ENCODE measurements around the gene GPC6.

GPC6 gene

GRCh38 chr13:93554514-93554913 lies 327.9 kb downstream of the GPC6 start:
- Mint-ChIP-seq H3K4me1 (no peaks in the 10 kb centered on the region), H3K4me3 (no peak overlapping the region), H3K36me3 (ENCODE audit: low read depth) (no peaks in the 10 kb centered on the region), H3K27ac (no peak overlapping the region), H3K27me3 (no peaks in the 10 kb centered on the region), H3K9me3 (no peaks in the 10 kb centered on the region)
- no peak for DNase-seq
- ATAC-seq: no peak

GRCh38 chr13:93558637-93559036 lies 332.0 kb downstream of the GPC6 start:
- no peak for DNase-seq
- Mint-ChIP-seq H3K36me3 (ENCODE audit: low read depth) (no peaks in the 10 kb centered on the region), H3K27ac (no peak overlapping the region), H3K9me3 (no peaks in the 10 kb centered on the region), H3K4me1 (no peaks in the 10 kb centered on the region), H3K27me3 (no peaks in the 10 kb centered on the region), H3K4me3 (no peak overlapping the region)
- ATAC-seq: no peak

GRCh38 chr13:93559718-93560117 lies 333.1 kb downstream of the GPC6 start:
- no peaks in the 10 kb centered on the region for H3K4me1 Mint-ChIP-seq
- H3K4me3 Mint-ChIP-seq: no peak overlapping the region
- H3K9me3 Mint-ChIP-seq: no peaks in the 10 kb centered on the region
- ATAC-seq: no peak
- H3K36me3 Mint-ChIP-seq (ENCODE audit: low read depth): no peaks in the 10 kb centered on the region
- no peak overlapping the region for H3K27ac Mint-ChIP-seq
- H3K27me3 Mint-ChIP-seq: no peaks in the 10 kb centered on the region
- no peak for DNase-seq

GRCh38 chr13:93561576-93562225 lies 335.1 kb downstream of the GPC6 start:
- ATAC-seq: no peak
- H3K27ac Mint-ChIP-seq: no peak overlapping the region
- no peaks in the 10 kb centered on the region for H3K9me3 Mint-ChIP-seq
- H3K36me3 Mint-ChIP-seq (ENCODE audit: low read depth): no peaks in the 10 kb centered on the region
- no peaks in the 10 kb centered on the region for H3K4me1 Mint-ChIP-seq
- no peak for DNase-seq
- no peaks in the 10 kb centered on the region for H3K27me3 Mint-ChIP-seq
- H3K4me3 Mint-ChIP-seq: no peak overlapping the region

GRCh38 chr13:93562676-93563075 lies 336.1 kb downstream of the GPC6 start:
- Mint-ChIP-seq H3K4me3 (no peak overlapping the region), H3K27ac (no peak overlapping the region), H3K36me3 (ENCODE audit: low read depth) (no peaks in the 10 kb centered on the region), H3K4me1 (no peaks in the 10 kb centered on the region), H3K27me3 (no peaks in the 10 kb centered on the region), H3K9me3 (no peaks in the 10 kb centered on the region)
- DNase-seq (no peak), ATAC-seq (no peak)

GRCh38 chr13:93577105-93577504 lies 350.5 kb downstream of the GPC6 start:
- no peak for DNase-seq
- ATAC-seq: no peak

GRCh38 chr13:93589788-93590187 lies 363.2 kb downstream of the GPC6 start:
- H3K9me3 Mint-ChIP-seq: no peaks in the 10 kb centered on the region
- no peaks in the 10 kb centered on the region for H3K4me1 Mint-ChIP-seq
- ATAC-seq (no peak), DNase-seq (no peak)
- H3K27me3 Mint-ChIP-seq: no peaks in the 10 kb centered on the region
- no peak overlapping the region for H3K27ac Mint-ChIP-seq
- H3K36me3 Mint-ChIP-seq (ENCODE audit: low read depth): no peaks in the 10 kb centered on the region
- no peak overlapping the region for H3K4me3 Mint-ChIP-seq

More at GRCh38 chr13:93577105-93577504, 350.5 kb downstream of the GPC6 start:
- H3K4me1 Mint-ChIP-seq: no peaks in the 10 kb centered on the region
- no peaks in the 10 kb centered on the region for H3K36me3 Mint-ChIP-seq (ENCODE audit: low read depth)
- H3K4me3 Mint-ChIP-seq: no peak overlapping the region
- H3K27ac Mint-ChIP-seq: no peak overlapping the region
- H3K9me3 Mint-ChIP-seq: no peaks in the 10 kb centered on the region
- H3K27me3 Mint-ChIP-seq: peaks cover 1% of the 10 kb centered on the region

GRCh38 chr13:93603043-93603442 lies 376.4 kb downstream of the GPC6 start:
- DNase-seq (no peak), ATAC-seq (no peak)
- Mint-ChIP-seq H3K9me3 (no peaks in the 10 kb centered on the region), H3K27me3 (peaks cover 2% of the 10 kb centered on the region), H3K27ac (no peak overlapping the region), H3K4me1 (no peaks in the 10 kb centered on the region), H3K4me3 (no peak overlapping the region), H3K36me3 (ENCODE audit: low read depth) (no peaks in the 10 kb centered on the region)

GRCh38 chr13:93614776-93615175 lies 388.2 kb downstream of the GPC6 start:
- Mint-ChIP-seq H3K9me3 (no peaks in the 10 kb centered on the region), H3K27ac (no peak overlapping the region), H3K4me1 (no peaks in the 10 kb centered on the region), H3K36me3 (ENCODE audit: low read depth) (no peaks in the 10 kb centered on the region), H3K4me3 (no peak overlapping the region), H3K27me3 (no peaks in the 10 kb centered on the region)
- ATAC-seq: no peak
- DNase-seq: no peak

GRCh38 chr13:93620181-93620765 lies 393.7 kb downstream of the GPC6 start:
- ATAC-seq (no peak), DNase-seq (no peak)
- no peaks in the 10 kb centered on the region for H3K9me3 Mint-ChIP-seq
- no peak overlapping the region for H3K4me3 Mint-ChIP-seq
- H3K36me3 Mint-ChIP-seq (ENCODE audit: low read depth): no peaks in the 10 kb centered on the region
- H3K4me1 Mint-ChIP-seq: no peaks in the 10 kb centered on the region
- no peaks in the 10 kb centered on the region for H3K27me3 Mint-ChIP-seq
- H3K27ac Mint-ChIP-seq: no peak overlapping the region

- H3K27me3 Mint-ChIP-seq: no peaks in the 10 kb centered on the region
- no peak overlapping the region for H3K27ac Mint-ChIP-seq
- H3K4me3 Mint-ChIP-seq: no peak overlapping the region
- H3K36me3 Mint-ChIP-seq (ENCODE audit: low read depth): no peaks in the 10 kb centered on the region
- DNase-seq (no peak), ATAC-seq (no peak)
- H3K9me3 Mint-ChIP-seq: no peaks in the 10 kb centered on the region
- H3K4me1 Mint-ChIP-seq: no peaks in the 10 kb centered on the region
Observed at GRCh38 chr13:93621051-93621450, 394.4 kb downstream of the GPC6 start.

- Mint-ChIP-seq H3K27ac (no peak overlapping the region), H3K36me3 (ENCODE audit: low read depth) (no peaks in the 10 kb centered on the region), H3K4me3 (no peak overlapping the region), H3K27me3 (no peaks in the 10 kb centered on the region), H3K9me3 (no peaks in the 10 kb centered on the region), H3K4me1 (no peaks in the 10 kb centered on the region)
- ATAC-seq (no peak), DNase-seq (no peak)
Observed at GRCh38 chr13:93621966-93622365, 395.4 kb downstream of the GPC6 start.

- Mint-ChIP-seq H3K4me3 (no peak overlapping the region), H3K27me3 (no peaks in the 10 kb centered on the region), H3K36me3 (ENCODE audit: low read depth) (no peaks in the 10 kb centered on the region), H3K4me1 (no peaks in the 10 kb centered on the region), H3K27ac (no peak overlapping the region), H3K9me3 (no peaks in the 10 kb centered on the region)
- DNase-seq (no peak), ATAC-seq (no peak)
Observed at GRCh38 chr13:93624311-93624777, 397.7 kb downstream of the GPC6 start.

- Mint-ChIP-seq H3K27ac (no peak overlapping the region), H3K4me1 (no peaks in the 10 kb centered on the region), H3K27me3 (no peaks in the 10 kb centered on the region), H3K36me3 (ENCODE audit: low read depth) (no peaks in the 10 kb centered on the region), H3K4me3 (no peak overlapping the region), H3K9me3 (no peaks in the 10 kb centered on the region)
- ATAC-seq (no peak), DNase-seq (no peak)
Observed at GRCh38 chr13:93625536-93625935, 398.9 kb downstream of the GPC6 start.

- no peaks in the 10 kb centered on the region for H3K4me1 Mint-ChIP-seq
- no peak overlapping the region for H3K4me3 Mint-ChIP-seq
- H3K27ac Mint-ChIP-seq: no peak overlapping the region
- H3K9me3 Mint-ChIP-seq: no peaks in the 10 kb centered on the region
- H3K36me3 Mint-ChIP-seq (ENCODE audit: low read depth): no peaks in the 10 kb centered on the region
- ATAC-seq: no peak
- no peak for DNase-seq
- no peaks in the 10 kb centered on the region for H3K27me3 Mint-ChIP-seq
Observed at GRCh38 chr13:93628136-93628797, 401.7 kb downstream of the GPC6 start.

Data from activated naive CD8-positive, alpha-beta T cell treated with anti-CD3 and anti-CD28 coated beads, Interleukin-2, amount 50 U/mL, for 24 hours (primary cell).